ENCODE measurements around the gene RCCD1.

The RCCD1 gene

DNA sequence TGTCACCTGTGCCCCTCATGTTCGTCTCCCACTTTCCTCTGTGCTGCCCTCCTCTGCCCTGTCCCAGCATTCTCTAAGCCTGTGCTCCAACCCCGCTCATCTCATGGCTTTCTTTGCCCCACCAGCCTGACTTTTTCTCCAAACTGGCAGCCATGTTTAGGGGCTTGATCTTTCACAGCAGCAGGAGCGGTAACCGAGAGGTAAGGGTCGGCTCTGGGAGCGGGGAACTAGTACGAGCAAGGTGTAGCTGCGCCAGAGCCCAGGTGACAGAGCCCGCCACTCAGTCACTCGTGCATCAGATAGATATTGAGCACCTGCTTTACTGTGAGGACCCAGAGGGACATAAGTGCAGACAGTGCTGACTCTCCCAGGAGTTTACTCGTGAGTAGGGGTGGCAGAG, 38.2 kb upstream of the RCCD1 start:
- no peak overlapping the region for H2BK15ac ChIP-seq (ENCODE audit: low read depth, poor library complexity, severe bottlenecking)
- H3K14ac ChIP-seq (ENCODE audit: low read length in 2 of 2), result no peak overlapping the region
- no peak overlapping the region for H3K4ac ChIP-seq (ENCODE audit: low read depth in 1 of 2, low read length in 2 of 2)
- no peaks in the 10 kb centered on the region for H3K79me1 ChIP-seq (replicated peaks; ENCODE audit: low read length, poor library complexity, severe bottlenecking)
- H3K23ac ChIP-seq (ENCODE audit: low read length in 2 of 2), result no peak overlapping the region
- WGBS, result 95% methylated on average over 11 of the region's 11 CpGs
- H2AFZ ChIP-seq (ENCODE audit: low read depth, low read length), result no peak overlapping the region
- H2AK5ac ChIP-seq (ENCODE audit: low read length, severe bottlenecking), result no peak overlapping the region
- no peak overlapping the region for H3K4me3 ChIP-seq (ENCODE audit: insufficient read depth in 1 of 2, low read depth in 1 of 2, low read length in 2 of 2)
- H4K91ac ChIP-seq (ENCODE audit: low read length), result no peak overlapping the region
- H3K18ac ChIP-seq (ENCODE audit: low read depth in 1 of 2, low read length in 2 of 2), result peak overlapping the region in 1 of 2 experiments; percentile 81
- H4K8ac ChIP-seq (ENCODE audit: low read length), result peak overlapping the region; percentile 33
- H3K27ac ChIP-seq (ENCODE audit: low read length, poor library complexity, severe bottlenecking), result no peak overlapping the region
- H2BK12ac ChIP-seq (ENCODE audit: low read length in 2 of 2), result peak overlapping the region in 1 of 2 experiments; percentile 79
- DNase-seq, result no peak
- H3K9ac ChIP-seq (ENCODE audit: low read length), result no peak overlapping the region
- peaks cover 66 to 97% of the 10 kb centered on the region in 2 experiments for H3K36me3 ChIP-seq (ENCODE audit: control insufficient read depth in 1 of 2, insufficient read depth in 2 of 2, low read depth in 1 of 2, low read length in 2 of 2)
- H3K4me2 ChIP-seq (ENCODE audit: low read length, poor library complexity, severe bottlenecking), result no peak overlapping the region
- no peak overlapping the region for H2BK5ac ChIP-seq (ENCODE audit: low read depth, low read length, poor library complexity, severe bottlenecking)
- H2BK120ac ChIP-seq (ENCODE audit: low read depth, low read length), result no peak overlapping the region
- H3K9me3 ChIP-seq (ENCODE audit: control insufficient read depth, low read length), result no peaks in the 10 kb centered on the region
- H3K27me3 ChIP-seq (ENCODE audit: control insufficient read depth in 1 of 2, insufficient read depth in 1 of 2, low read length in 2 of 2), result no peaks in the 10 kb centered on the region
- H3K4me1 ChIP-seq (ENCODE audit: control insufficient read depth, insufficient read depth, low read depth, low read length), result peaks cover 17% of the 10 kb centered on the region

DNA sequence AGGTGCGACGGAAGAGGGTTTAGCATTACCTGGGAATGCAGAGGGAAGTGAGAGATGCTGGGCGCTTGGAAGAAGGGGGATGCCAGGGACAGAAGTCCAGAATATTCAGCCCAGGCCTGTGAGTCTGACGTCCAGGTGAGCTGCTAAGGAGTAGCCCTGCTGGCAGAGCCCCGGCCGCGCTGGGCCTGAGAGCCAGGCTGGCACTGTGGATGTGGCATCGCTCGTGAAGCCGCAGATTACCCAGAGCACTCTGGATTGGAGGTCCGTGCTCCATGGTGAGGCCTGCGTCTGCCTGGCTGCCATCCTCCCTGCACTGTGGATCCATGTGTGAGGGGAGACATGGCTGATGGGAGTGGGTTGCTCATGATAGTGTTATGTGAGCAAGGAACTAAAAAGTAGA, 37.1 kb upstream of the RCCD1 start:
- Histone ChIP-seq H3K9me3 (ENCODE audit: control insufficient read depth, low read length) (no peaks in the 10 kb centered on the region), H3K27me3 (ENCODE audit: control insufficient read depth in 1 of 2, insufficient read depth in 1 of 2, low read length in 2 of 2) (no peaks in the 10 kb centered on the region), H2BK120ac (ENCODE audit: low read depth, low read length) (no peak overlapping the region), H3K18ac (ENCODE audit: low read depth in 1 of 2, low read length in 2 of 2) (no peak overlapping the region), H4K91ac (ENCODE audit: low read length) (no peak overlapping the region), H3K4me3 (ENCODE audit: insufficient read depth in 1 of 2, low read depth in 1 of 2, low read length in 2 of 2) (no peak overlapping the region), H4K8ac (ENCODE audit: low read length) (no peak overlapping the region), H3K27ac (ENCODE audit: low read length, poor library complexity, severe bottlenecking) (no peak overlapping the region), H2AFZ (ENCODE audit: low read depth, low read length) (no peak overlapping the region), H3K23ac (ENCODE audit: low read length in 2 of 2) (no peak overlapping the region), H3K4ac (ENCODE audit: low read depth in 1 of 2, low read length in 2 of 2) (no peak overlapping the region), H3K79me1 (replicated peaks; ENCODE audit: low read length, poor library complexity, severe bottlenecking) (no peaks in the 10 kb centered on the region), H3K36me3 (ENCODE audit: control insufficient read depth in 1 of 2, insufficient read depth in 2 of 2, low read depth in 1 of 2, low read length in 2 of 2) (peaks cover 56 to 86% of the 10 kb centered on the region in 2 experiments), H2BK5ac (ENCODE audit: low read depth, low read length, poor library complexity, severe bottlenecking) (no peak overlapping the region), H2BK15ac (ENCODE audit: low read depth, poor library complexity, severe bottlenecking) (no peak overlapping the region), H2AK5ac (ENCODE audit: low read length, severe bottlenecking) (no peak overlapping the region), H3K4me2 (ENCODE audit: low read length, poor library complexity, severe bottlenecking) (no peak overlapping the region), H3K4me1 (ENCODE audit: control insufficient read depth, insufficient read depth, low read depth, low read length) (peaks cover 17% of the 10 kb centered on the region), H3K14ac (ENCODE audit: low read length in 2 of 2) (no peak overlapping the region), H3K9ac (ENCODE audit: low read length) (no peak overlapping the region), H2BK12ac (ENCODE audit: low read length in 2 of 2) (peak overlapping the region in 1 of 2 experiments; percentile 9)
- WGBS, result 98% methylated on average over 12 of the region's 12 CpGs
- DNase-seq, result no peak

DNA sequence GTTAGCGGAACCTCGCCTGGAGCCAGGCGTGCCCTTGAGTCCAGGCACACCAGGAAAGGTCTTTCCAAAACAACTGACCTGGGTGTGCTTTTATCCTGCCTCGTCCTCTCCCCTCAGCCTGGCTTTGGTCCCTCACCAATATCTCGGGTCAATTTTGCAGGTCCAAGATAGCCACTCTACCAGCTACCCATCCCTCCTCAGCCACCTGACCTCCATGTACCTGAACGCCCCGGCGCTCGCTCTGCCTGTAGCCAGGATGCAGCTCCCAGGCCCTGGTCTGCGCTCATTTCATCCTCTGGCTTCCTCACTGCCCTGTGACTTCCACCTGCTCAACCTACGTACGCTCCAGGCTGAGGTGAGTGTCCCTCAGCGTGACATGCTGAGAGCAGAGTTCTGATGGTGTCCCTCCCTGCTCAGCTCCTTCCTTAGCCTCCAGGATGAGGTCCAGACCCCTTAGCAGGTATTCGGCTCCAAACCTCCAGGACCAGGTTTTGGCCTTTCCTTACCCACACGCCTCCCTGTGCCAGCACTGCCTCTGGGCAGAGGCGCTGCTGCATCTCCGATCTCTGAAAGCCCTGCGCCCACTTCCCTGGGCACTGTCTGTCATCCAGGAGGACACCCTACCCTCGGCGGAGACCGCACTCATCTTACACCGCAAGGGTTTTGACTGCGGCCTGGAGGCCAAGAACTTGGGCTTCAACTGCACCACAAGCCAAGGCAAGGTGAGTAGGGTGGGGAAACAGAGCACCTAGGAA, 36.5 kb upstream of the RCCD1 start:
- H4K8ac ChIP-seq (ENCODE audit: low read length), result peak overlapping the region; percentile 4
- no peak overlapping the region for H2BK120ac ChIP-seq (ENCODE audit: low read depth, low read length)
- H3K18ac ChIP-seq (ENCODE audit: low read depth in 1 of 2, low read length in 2 of 2), result no peak overlapping the region
- H3K9me3 ChIP-seq (ENCODE audit: control insufficient read depth, low read length), result no peaks in the 10 kb centered on the region
- H3K9ac ChIP-seq (ENCODE audit: low read length), result no peak overlapping the region
- no peak overlapping the region for H3K4me2 ChIP-seq (ENCODE audit: low read length, poor library complexity, severe bottlenecking)
- H3K14ac ChIP-seq (ENCODE audit: low read length in 2 of 2), result no peak overlapping the region
- no peak overlapping the region for H2AK5ac ChIP-seq (ENCODE audit: low read length, severe bottlenecking)
- H3K79me1 ChIP-seq (replicated peaks; ENCODE audit: low read length, poor library complexity, severe bottlenecking), result no peaks in the 10 kb centered on the region
- peaks cover 17% of the 10 kb centered on the region for H3K4me1 ChIP-seq (ENCODE audit: control insufficient read depth, insufficient read depth, low read depth, low read length)
- H3K36me3 ChIP-seq (ENCODE audit: control insufficient read depth in 1 of 2, insufficient read depth in 2 of 2, low read depth in 1 of 2, low read length in 2 of 2), result peaks cover 50 to 80% of the 10 kb centered on the region in 2 experiments
- H2BK15ac ChIP-seq (ENCODE audit: low read depth, poor library complexity, severe bottlenecking), result no peak overlapping the region
- H4K91ac ChIP-seq (ENCODE audit: low read length), result peak overlapping the region; percentile 25
- H3K27me3 ChIP-seq (ENCODE audit: control insufficient read depth in 1 of 2, insufficient read depth in 1 of 2, low read length in 2 of 2), result no peaks in the 10 kb centered on the region
- no peak for DNase-seq
- 93% methylated on average over 23 of the region's 23 CpGs for WGBS
- H3K4ac ChIP-seq (ENCODE audit: low read depth in 1 of 2, low read length in 2 of 2), result no peak overlapping the region
- H2BK5ac ChIP-seq (ENCODE audit: low read depth, low read length, poor library complexity, severe bottlenecking), result no peak overlapping the region
- no peak overlapping the region for H2AFZ ChIP-seq (ENCODE audit: low read depth, low read length)
- H2BK12ac ChIP-seq (ENCODE audit: low read length in 2 of 2), result no peak overlapping the region
- no peak overlapping the region for H3K4me3 ChIP-seq (ENCODE audit: insufficient read depth in 1 of 2, low read depth in 1 of 2, low read length in 2 of 2)
- H3K27ac ChIP-seq (ENCODE audit: low read length, poor library complexity, severe bottlenecking), result no peak overlapping the region
- no peak overlapping the region for H3K23ac ChIP-seq (ENCODE audit: low read length in 2 of 2)

DNA sequence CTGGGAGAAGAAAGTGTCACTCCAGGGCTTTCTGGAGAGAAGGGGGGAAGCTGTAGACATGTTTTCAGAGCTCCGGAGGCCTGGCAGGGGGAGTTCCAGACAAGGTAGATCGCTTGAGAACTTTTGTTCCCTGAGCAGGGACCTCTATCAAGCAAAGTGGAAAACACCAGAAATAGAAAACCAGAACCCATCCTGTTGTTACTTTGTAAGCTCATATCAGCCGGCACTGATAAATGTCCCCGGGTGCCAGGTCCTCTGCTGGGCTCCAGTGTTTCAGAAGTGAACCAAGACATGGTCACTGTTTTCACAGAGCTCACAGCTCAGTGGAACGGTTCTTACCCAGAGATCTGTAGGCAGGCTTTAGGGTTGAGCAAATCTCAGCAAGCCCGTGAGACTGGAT, 35.8 kb upstream of the RCCD1 start:
- no peak for DNase-seq
- Histone ChIP-seq H3K79me1 (replicated peaks; ENCODE audit: low read length, poor library complexity, severe bottlenecking) (no peaks in the 10 kb centered on the region), H4K91ac (ENCODE audit: low read length) (no peak overlapping the region), H3K18ac (ENCODE audit: low read depth in 1 of 2, low read length in 2 of 2) (no peak overlapping the region), H2BK5ac (ENCODE audit: low read depth, low read length, poor library complexity, severe bottlenecking) (no peak overlapping the region), H3K4me1 (ENCODE audit: control insufficient read depth, insufficient read depth, low read depth, low read length) (peaks cover 17% of the 10 kb centered on the region), H2AFZ (ENCODE audit: low read depth, low read length) (no peak overlapping the region), H3K4me2 (ENCODE audit: low read length, poor library complexity, severe bottlenecking) (no peak overlapping the region), H3K9me3 (ENCODE audit: control insufficient read depth, low read length) (no peaks in the 10 kb centered on the region), H3K27me3 (ENCODE audit: control insufficient read depth in 1 of 2, insufficient read depth in 1 of 2, low read length in 2 of 2) (no peaks in the 10 kb centered on the region), H4K8ac (ENCODE audit: low read length) (no peak overlapping the region), H2BK120ac (ENCODE audit: low read depth, low read length) (no peak overlapping the region), H2BK15ac (ENCODE audit: low read depth, poor library complexity, severe bottlenecking) (no peak overlapping the region), H3K4ac (ENCODE audit: low read depth in 1 of 2, low read length in 2 of 2) (no peak overlapping the region), H3K14ac (ENCODE audit: low read length in 2 of 2) (no peak overlapping the region), H3K9ac (ENCODE audit: low read length) (no peak overlapping the region), H3K36me3 (ENCODE audit: control insufficient read depth in 1 of 2, insufficient read depth in 2 of 2, low read depth in 1 of 2, low read length in 2 of 2) (peaks cover 44 to 73% of the 10 kb centered on the region in 2 experiments), H2BK12ac (ENCODE audit: low read length in 2 of 2) (no peak overlapping the region), H3K23ac (ENCODE audit: low read length in 2 of 2) (no peak overlapping the region), H3K27ac (ENCODE audit: low read length, poor library complexity, severe bottlenecking) (no peak overlapping the region), H2AK5ac (ENCODE audit: low read length, severe bottlenecking) (no peak overlapping the region), H3K4me3 (ENCODE audit: insufficient read depth in 1 of 2, low read depth in 1 of 2, low read length in 2 of 2) (no peak overlapping the region)
- WGBS, result 94% methylated on average over 6 of the region's 6 CpGs

All from mesenchymal stem cell (in vitro differentiated cells and primary cell).